Cardiac septum (tissue), 1 donor: ENCODE data around the gene EMC8. TPM values are rescaled to one million over a fixed set of nuclear protein-coding genes. Genes with fewer than 3 reads are reported as not detected.

Source experiments
- DNase-seq: peaks from one replicate; pipeline ENCODE4 v3.0.0-alpha.2; 2020; ENCODE audit warnings: low spot score
- intact Hi-C: fragments of 100-400 bp; cut with DNase I; formaldehyde crosslinking; loops from one replicate; pipeline ENCODE4 v1.14.0; 2022
- total RNA-seq: library from RNA; stranded (reverse); fragmentation: NEBNext Ultra II Directional; extraction: Animal tissue kit (Norgen Biotek cat#: 25700); gene quantifications from one replicate; pipeline ENCODE4 v1.2.1, GENCODE V29; 2021
- donor health status: DM: no; HTN: no; CAD: no.

EMC8 gene
- total RNA-seq, 1 donor from 2014 or later, result 20.3 TPM

- intact Hi-C loops, result no loop called here
- DNase-seq, result no peak
These were observed 35.7 kb downstream of the EMC8 start for GRCh38 chr16:85763616-85764015.

- DNase-seq, result no peak
- intact Hi-C loops, result no loop called here
These were observed 36.4 kb downstream of the EMC8 start for GRCh38 chr16:85762970-85763369.

- DNase-seq, result no peak
- intact Hi-C loops, result no loop called here
These were observed 37.5 kb downstream of the EMC8 start for GRCh38 chr16:85761861-85762260.

DNA sequence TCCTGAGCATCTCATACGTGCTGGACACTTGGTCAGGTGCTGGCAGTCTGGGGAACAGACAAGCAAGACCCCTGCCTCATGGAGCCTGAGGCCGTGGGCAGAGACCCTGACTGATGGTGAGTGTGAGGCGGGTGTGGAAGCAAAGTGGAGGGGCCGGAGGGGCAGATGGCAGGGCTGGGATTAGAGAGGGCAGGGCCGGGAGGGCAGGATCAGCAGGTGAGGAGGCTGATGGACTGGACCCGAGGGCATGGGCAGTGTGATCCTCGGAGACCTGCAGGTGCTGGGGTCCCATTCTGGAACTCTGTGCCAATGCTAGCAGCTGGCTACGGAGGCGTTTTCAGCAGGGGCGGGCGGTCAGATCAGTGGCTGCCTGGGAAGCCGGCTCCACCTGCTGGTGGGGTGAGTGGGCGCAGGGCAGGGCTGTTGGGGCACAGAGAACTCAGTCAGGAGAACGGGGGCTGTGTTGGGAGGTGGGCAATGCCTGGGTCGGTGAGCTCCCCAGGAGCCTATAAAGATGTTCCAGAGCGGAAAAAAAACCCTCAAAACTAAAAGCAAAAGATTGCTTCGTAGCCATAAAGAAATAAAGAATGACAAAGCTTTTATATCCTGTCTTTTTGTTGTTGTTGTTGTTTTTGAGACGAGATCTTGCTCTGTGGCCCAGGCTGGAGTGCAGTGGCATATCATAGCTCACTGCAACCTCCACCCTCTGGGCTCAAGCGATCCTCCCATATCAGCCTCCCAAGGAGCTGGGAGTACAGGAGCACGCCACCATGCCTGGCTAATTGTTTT is 39.5 kb downstream of the EMC8 start:
- intact Hi-C loops, result no loop called here
- DNase-seq, result peak; percentile 89

GRCh38 chr16:85759136-85759535 is 40.2 kb downstream of the EMC8 start:
- intact Hi-C loops, result no loop called here
- no peak for DNase-seq

GRCh38 chr16:85757341-85757822 is 42.0 kb downstream of the EMC8 start:
- DNase-seq, result no peak
- intact Hi-C loops, result no loop called here

DNA sequence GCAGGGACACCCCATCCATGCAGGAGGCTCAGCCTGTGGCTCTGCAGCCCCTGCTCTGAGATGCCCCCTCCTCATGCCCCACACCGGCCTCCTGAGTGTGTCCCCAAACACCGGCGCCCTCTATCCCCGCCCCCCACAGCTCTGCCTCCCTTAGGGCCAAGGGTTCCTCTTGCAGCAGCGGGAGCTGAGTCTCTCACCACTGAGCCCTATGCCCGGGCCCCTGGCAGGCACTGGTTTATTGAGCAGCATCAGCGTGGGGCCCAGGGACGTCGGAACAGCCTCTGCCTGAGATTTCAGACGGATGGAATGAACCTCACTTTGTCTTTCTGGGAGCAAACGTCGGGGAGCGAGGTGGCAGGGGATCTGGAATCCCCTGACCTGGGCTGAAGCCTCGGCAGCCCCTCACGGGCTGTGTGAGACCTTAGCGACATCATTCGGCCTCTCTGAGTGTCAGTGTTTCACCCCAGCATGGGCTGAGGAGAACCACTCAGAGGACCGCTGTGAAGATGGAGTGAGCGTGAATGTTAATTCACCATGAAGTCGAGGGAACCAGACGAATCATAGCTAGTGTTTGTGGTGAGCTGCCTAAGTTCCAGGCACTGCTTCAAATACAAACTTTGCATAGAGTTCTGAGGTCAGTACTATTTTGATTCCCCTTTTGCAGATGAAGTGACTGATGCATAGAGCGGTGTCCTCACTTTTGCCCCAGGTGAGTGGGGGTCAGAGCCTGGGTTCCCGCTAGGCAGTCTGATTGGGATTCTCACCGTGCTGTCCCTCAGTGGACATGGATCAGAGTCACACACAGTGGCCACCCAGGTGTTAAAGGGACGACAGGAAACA is 43.2 kb downstream of the EMC8 start:
- DNase-seq, result no peak
- intact Hi-C loops, result no loop called here

- intact Hi-C loops, result no loop called here
- no peak for DNase-seq
These were observed 44.9 kb downstream of the EMC8 start for GRCh38 chr16:85754413-85754812.

DNA sequence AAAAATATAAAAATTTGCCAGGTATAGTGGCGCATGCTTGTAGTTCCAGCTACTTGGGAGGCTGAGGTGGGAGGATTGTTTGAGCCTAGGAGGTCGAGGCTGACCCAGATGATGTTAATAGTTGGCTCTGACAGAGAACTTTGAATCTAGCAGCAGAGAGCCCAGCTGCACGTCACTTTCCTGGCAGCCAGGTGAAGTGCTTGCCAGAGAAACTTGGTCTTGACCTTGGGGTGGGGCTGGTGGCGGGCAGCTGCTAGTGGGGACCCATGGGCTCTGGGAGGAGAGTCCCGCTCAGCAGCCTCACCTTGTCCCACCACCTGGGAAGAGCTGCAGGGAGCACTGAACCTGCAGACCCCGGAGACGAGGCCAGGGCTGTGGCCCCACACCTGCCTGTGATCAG is 45.4 kb downstream of the EMC8 start:
- DNase-seq, result no peak
- intact Hi-C loops, result no loop called here

GRCh38 chr16:85753559-85753958 is 45.8 kb downstream of the EMC8 start:
- DNase-seq, result no peak
- intact Hi-C loops, result no loop called here

GRCh38 chr16:85752511-85753420 is 46.6 kb downstream of the EMC8 start:
- DNase-seq, result no peak
- intact Hi-C loops, result no loop called here

DNA sequence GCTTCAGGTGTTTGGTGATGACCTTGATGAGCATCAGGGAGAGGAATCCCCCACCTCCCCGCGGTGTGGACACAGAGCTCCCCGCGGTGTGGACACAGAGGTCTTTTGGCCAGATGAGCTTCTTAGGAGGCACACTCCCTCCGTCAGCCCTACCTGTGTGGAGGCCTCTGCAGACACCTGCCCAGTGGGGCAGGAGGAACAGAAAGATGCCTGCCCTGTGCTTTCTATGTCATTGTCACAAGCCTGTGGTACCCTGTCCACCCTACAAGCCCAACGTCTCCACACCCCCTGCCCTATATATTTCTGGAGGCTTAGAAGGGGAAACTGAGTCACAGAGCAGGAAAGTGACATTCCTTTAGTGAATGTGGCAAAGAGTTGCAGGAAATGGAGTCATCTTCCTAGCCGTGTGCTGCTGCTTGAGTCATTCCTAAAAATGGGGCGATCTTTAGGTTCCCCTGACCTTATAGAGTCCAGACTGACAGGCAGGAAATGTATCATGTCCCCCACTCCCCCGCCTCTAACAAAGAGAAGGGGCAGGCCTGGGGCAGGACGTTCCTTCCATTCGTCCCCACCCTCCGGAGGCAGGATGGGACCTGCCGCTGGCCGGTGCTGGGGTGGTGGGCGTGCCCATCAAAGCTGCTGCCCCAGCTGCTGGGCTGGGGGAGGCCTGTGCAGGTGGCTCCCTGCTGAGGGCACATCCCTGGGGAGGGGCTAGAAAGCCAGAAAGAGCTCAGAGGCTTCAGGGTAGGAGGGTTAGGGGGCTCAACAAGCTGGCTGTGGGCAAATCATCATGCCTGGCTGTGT is 47.4 kb downstream of the EMC8 start:
- no peak for DNase-seq
- intact Hi-C loops, result no loop called here

DNA sequence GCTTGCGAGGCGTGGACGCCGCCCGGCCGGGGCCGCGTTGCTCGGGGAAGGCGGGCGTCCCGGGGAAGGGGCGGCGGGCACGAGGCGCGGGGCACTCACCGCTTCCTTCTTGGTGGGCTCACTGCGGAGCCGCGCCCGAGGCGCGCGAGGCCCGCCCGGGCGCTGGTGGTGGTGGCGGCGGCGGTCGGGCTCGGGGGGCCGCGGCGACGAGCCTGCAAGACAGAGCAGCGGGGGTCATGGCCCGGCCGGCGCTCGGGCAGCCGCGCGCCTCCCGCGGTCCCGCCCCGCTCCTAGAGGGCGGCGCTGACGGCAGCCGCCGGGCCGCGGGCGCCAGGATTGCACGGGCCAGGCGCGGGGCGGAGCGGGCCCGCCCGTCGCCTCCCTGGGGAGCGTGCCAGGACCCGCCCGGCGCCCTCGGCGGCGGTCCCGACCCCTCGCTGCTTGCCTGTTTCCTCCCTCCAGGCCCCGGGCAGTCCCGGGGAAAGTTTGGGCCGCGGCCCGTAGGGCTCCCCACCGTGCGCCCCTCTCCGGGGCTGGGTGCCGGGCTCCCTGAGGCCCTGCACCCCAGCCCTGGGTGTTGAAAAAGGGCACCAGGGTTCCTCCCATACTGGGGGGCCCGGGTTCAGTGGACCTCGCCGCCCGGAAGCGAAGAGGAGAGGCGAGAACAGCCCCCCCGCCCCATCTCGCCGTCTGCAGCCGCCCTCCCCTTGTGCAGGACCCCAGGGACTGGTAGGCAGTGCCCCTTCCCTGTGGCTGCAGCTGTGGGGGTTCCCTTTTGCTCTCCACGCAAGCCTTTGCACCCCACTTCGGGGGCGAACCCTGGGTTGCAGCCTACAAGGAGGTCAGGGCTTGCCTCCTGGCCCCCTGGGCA is 48.3 kb downstream of the EMC8 start, which contains the start of gene C16orf74:
TSS of gene C16orf74 (minus strand) at position 270 of the 871 bp plus-strand sequence. CDS start 15,879 bp downstream, outside the sequence.
- no peak for DNase-seq
- intact Hi-C loops, result no loop called here

DNA sequence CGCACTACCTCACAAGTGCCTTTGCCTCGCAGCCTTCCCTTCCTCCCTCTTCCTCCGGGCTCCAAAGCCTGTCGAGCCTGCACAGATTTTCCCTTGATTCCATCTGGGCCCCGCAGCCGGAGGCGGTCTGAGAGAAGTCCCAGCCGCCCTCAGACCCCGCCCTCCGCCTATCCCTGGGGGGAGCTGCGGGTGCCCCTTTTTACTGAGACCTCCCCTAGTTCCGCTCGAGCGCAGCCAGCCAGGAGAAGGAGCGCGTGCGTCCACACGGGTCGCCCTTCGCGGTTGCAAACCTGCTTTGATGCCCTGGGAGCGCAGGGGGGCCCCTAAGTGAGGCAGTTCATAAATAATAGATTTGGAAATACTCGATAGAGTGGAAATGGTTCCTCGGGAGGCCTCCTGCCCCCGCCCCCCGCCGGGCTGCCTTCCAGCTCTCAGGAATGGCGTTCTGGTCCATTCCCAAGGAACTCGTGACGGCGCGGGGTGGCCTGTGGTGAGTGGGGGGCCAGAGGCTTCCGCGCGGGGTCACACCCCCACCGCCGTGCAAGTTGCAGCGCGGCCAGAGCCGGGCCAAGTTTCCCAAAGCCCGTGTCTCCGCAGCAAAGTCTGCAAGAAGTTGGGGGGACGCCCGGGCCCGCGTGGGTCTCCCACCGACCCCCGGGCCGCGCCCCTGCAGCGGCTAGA is 49.1 kb downstream of the EMC8 start:
- DNase-seq, result no peak
- intact Hi-C loops, result no loop called here

GRCh38 chr16:85749771-85750145 is 49.6 kb downstream of the EMC8 start:
- no peak for DNase-seq
- intact Hi-C loops, result no loop called here

GRCh38 chr16:85746460-85747215 is 52.7 kb downstream of the EMC8 start:
- intact Hi-C loops, result no loop called here
- no peak for DNase-seq
